HG03108 (cell line): ENCODE data around the gene TAPBPL.

ENCODE experiments used
- ATAC-seq: cut with Tn5 transposase; IDR thresholded peaks from one replicate; pipeline ENCODE4 v1.9.1; 2021; ENCODE audit warnings: moderate library complexity; ENCODE audit not compliant: unreplicated experiment

The TAPBPL gene

GRCh38 chr12:6435961-6436715, 15.7 kb upstream of the TAPBPL start:
- no peak for ATAC-seq

- ATAC-seq, result no peak
These were observed 14.3 kb upstream of the TAPBPL start for GRCh38 chr12:6437586-6437985.

- ATAC-seq, result no peak
These were observed 13.5 kb upstream of the TAPBPL start for GRCh38 chr12:6438345-6438744.

GRCh38 chr12:6440391-6440790, 11.5 kb upstream of the TAPBPL start:
- ATAC-seq, result no peak

GRCh38 chr12:6442836-6443235, 9.0 kb upstream of the TAPBPL start:
- ATAC-seq, result no peak

GRCh38 chr12:6443361-6443983, 8.4 kb upstream of the TAPBPL start:
- peak; percentile 35 for ATAC-seq

GRCh38 chr12:6444031-6444430, 7.8 kb upstream of the TAPBPL start:
- no peak for ATAC-seq

- no peak for ATAC-seq
These were observed 6.8 kb upstream of the TAPBPL start, which contains the start of gene CD27 for GRCh38 chr12:6444704-6445688. Gene CD27 (plus strand): TSS chr12:6444955. CDS start chr12:6445096, 141 bp downstream.

- ATAC-seq, result no peak
These were observed 1.6 kb upstream of the TAPBPL start for GRCh38 chr12:6450091-6450868.

- ATAC-seq, result no peak
These were observed 934 bp upstream of the TAPBPL start for GRCh38 chr12:6450869-6451347.

- no peak for ATAC-seq
These were observed 552 bp downstream of the TAPBPL start for GRCh38 chr12:6452245-6452943.

GRCh38 chr12:6452944-6453630, 1.2 kb downstream of the TAPBPL start:
- ATAC-seq, result no peak

- ATAC-seq, result no peak
These were observed 5.5 kb downstream of the TAPBPL start for GRCh38 chr12:6457220-6457945.

- ATAC-seq, result no peak
These were observed 6.6 kb downstream of the TAPBPL start for GRCh38 chr12:6458281-6459003.

- no peak for ATAC-seq
These were observed 7.1 kb downstream of the TAPBPL start for GRCh38 chr12:6459004-6459337.

- no peak for ATAC-seq
These were observed 9.0 kb downstream of the TAPBPL start for GRCh38 chr12:6460751-6461371.

GRCh38 chr12:6461401-6462233, 9.8 kb downstream of the TAPBPL start:
- ATAC-seq, result peak; percentile 81
